ENCODE data around the gene EPS8L2. TPM values are rescaled to one million over a fixed set of nuclear protein-coding genes. Genes with fewer than 3 reads are reported as not detected.

EPS8L2 gene
- total and polyA plus RNA-seq, 2 of the 13 experiments (the other 11 are each of a cell fraction or from before 2014, with no cell fraction given), result 89.3 to 416 TPM

GRCh38 chr11:673866-674265 lies 32.2 kb upstream of the EPS8L2 start:
- no TSS peak for BruUV-seq (replicated peaks)

More at GRCh38 chr11:673866-674265, 32.2 kb upstream of the EPS8L2 start:
- Histone ChIP-seq H3K4me3 (replicated peaks in 1 of 3; ENCODE audit: insufficient read depth in 1 of 3, low read depth in 2 of 3, low read length in 3 of 3) (no peak overlapping the region), H3K27ac (ENCODE audit: extremely low read length, insufficient read depth, low read length) (no peak overlapping the region), H3K9me3 (ENCODE audit: low read length) (no peaks in the 10 kb centered on the region), H2AFZ (ENCODE audit: low read length) (no peak overlapping the region), H3K79me2 (ENCODE audit: insufficient read depth, low read length) (no peaks in the 10 kb centered on the region), H3K4me2 (ENCODE audit: low read depth, low read length) (no peak overlapping the region), H4K20me1 (ENCODE audit: insufficient read depth, low read length) (no peaks in the 10 kb centered on the region), H3K9ac (ENCODE audit: insufficient read depth, low read depth, low read length) (no peak overlapping the region), H3K4me1 (ENCODE audit: insufficient read depth, low read length) (no peaks in the 10 kb centered on the region), H3K27me3 (ENCODE audit: control insufficient read depth in 1 of 2, insufficient read depth in 2 of 2, low read length in 2 of 2) (no peaks in the 10 kb centered on the region), H3K36me3 (replicated peaks in 1 of 2; ENCODE audit: control insufficient read depth in 1 of 2, insufficient read depth in 2 of 2, low read length in 2 of 2) (peaks cover 17 to 32% of the 10 kb centered on the region in 2 experiments; a peak in 4 of 5 replicates)
- in situ Hi-C loops (cut with HindIII; ENCODE audit: extremely low pct_ligation_motif_present, low pct_unique_long_range_greater_than_20kb), result no loop called here
- DNase-seq (ENCODE audit: low spot score) (no peak), ATAC-seq (no peak), FAIRE-seq (no peak)
- TF ChIP-seq MTA1 (CRISPR knock-in tag; IDR thresholded peaks at IDR 0.05; ENCODE audit: borderline replicate concordance), result no peak
- no peak for TF ChIP-seq KDM3A (CRISPR knock-in tag; IDR thresholded peaks at IDR 0.05; ENCODE audit: low read depth)
- TF ChIP-seq ZNF788 (CRISPR knock-in tag; IDR thresholded peaks at IDR 0.05; ENCODE audit: borderline replicate concordance), result no peak
- no peak for TF ChIP-seq TEAD3 (CRISPR knock-in tag; optimal IDR thresholded peaks at IDR 0.05; ENCODE audit: borderline replicate concordance)
- TF ChIP-seq CHD4 (IDR thresholded peaks at IDR 0.05; ENCODE audit: borderline replicate concordance, low read length), result no peak
- TF ChIP-seq ZBTB8A (CRISPR knock-in tag; IDR thresholded peaks at IDR 0.05; ENCODE audit: borderline replicate concordance, low read depth), result no peak
- TF ChIP-seq ZXDC (CRISPR knock-in tag; IDR thresholded peaks at IDR 0.05), result no peak
- no peak for TF ChIP-seq AHR (CRISPR knock-in tag; IDR thresholded peaks at IDR 0.05)
- no peak for TF ChIP-seq TEF (CRISPR knock-in tag; IDR thresholded peaks at IDR 0.05)
- TF ChIP-seq SOX6 (IDR thresholded peaks at IDR 0.05), result no peak
- no peak for TF ChIP-seq SOX6 (CRISPR knock-in tag; IDR thresholded peaks at IDR 0.05)
- intact Hi-C loops (cut with micrococcal nuclease; ENCODE audit: unreplicated experiment), result no loop called here
- 100% methylated on average over 8 of the region's 8 CpGs for WGBS (ENCODE audit: low lambda C conversion rate)
- CTCF ChIA-PET (ENCODE audit: low intra/inter-chr PET ratio, low total read pairs), result no interaction called here
- POLR2A ChIA-PET, result interaction anchor here (2.6 kb wide), 1 partner anchor 22 kb away, joined by 6 read pairs; the partner anchor contains the start of genes DEAF1 and TMEM80

Data from HepG2 (cell line).